GM21381 (cell line): ENCODE data around the gene PEX10.
A peak's percentile ranks its signal among the peaks of the same experiment; 100 is the strongest.

Experiments
- ATAC-seq: cut with Tn5 transposase; IDR thresholded peaks from one replicate; pipeline ENCODE4 v1.9.1; 2021; ENCODE audit warnings: mild to moderate bottlenecking, moderate library complexity; ENCODE audit not compliant: unreplicated experiment

PEX10 gene

DNA sequence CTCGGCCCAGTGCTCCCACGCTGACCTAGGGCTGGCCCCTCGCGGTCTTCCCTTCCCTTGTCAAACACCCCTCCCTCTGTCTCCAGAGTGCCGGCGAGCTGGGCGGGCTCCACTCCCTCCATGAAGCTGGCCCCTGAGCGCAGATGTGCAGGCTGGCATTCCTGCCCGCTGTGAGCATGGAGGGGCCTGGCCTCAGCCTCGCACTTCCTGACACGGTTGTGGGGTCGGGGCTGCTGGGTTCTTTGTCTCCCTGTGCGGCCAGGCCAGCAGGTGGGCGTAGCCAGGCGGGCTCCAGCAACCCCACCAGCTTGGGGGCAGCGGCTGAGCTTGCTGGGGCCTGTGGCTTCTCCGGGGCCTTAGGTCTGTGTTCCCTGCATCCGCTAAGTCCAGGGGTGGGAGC is 14.2 kb upstream of the PEX10 start:
- ATAC-seq, result no peak

DNA sequence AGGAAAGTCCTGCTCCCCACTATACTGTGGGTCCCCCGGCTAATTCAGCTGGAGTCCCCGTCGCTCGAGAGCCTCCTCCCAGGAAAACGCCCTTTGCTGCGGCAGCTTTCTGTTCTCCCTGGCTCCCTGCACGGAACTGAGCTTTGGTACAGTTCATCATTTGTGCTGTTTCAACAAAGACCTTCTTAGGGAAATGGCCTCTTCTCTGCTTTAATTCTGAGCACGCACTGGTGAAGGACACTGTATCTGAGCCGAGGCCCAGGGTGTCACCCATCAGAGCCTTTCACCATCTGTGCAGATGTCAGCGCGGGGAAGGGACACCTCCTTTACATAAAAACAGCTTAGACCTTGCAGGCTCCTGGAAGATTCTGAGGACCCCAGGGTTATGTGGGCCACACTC is 13.5 kb upstream of the PEX10 start:
- no peak for ATAC-seq

- no peak for ATAC-seq
These were observed 10.2 kb upstream of the PEX10 start for GRCh38 chr1:2422523-2422922.

DNA sequence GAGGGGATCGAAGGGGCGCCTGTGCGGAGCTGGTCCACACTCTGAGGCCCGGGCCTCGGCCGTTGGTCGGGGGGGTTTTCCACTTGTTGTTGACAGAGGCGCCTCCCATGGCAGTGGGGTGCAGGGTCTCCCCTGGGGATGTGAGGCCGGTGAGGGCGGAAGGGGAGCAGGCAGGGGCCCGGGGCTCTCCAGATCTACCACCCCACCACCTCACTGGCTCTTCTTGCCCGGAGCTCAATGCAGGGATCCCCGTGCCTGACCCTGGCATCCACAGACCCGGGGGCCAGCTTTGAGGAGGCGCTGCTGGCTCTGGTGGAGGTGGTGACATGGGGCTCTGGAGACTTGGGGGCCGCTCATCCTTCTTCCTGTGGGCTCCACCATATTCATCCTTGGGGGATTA is 7.1 kb upstream of the PEX10 start:
- ATAC-seq, result no peak

GRCh38 chr1:2418791-2419320 is 6.5 kb upstream of the PEX10 start:
- ATAC-seq, result no peak

DNA sequence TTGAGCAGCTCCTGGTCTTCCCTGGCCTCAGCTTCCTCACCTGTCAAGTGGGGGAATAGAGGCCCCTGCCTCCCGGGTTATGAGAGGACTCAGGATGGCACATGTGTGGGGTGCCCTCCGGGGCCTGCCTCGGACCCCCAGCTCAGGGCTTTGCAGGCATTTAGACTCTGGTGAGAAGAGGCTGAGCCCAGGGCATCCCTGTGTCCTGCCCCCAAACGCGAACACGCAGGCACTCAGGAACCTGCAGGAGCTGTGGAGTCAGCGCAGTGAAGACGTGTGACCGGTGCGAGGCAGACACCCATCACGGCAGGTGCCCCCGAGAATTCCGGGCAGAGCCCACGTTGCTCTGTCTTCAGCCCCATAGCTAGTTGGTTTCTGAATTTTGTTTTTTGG is 5.5 kb upstream of the PEX10 start:
- no peak for ATAC-seq

DNA sequence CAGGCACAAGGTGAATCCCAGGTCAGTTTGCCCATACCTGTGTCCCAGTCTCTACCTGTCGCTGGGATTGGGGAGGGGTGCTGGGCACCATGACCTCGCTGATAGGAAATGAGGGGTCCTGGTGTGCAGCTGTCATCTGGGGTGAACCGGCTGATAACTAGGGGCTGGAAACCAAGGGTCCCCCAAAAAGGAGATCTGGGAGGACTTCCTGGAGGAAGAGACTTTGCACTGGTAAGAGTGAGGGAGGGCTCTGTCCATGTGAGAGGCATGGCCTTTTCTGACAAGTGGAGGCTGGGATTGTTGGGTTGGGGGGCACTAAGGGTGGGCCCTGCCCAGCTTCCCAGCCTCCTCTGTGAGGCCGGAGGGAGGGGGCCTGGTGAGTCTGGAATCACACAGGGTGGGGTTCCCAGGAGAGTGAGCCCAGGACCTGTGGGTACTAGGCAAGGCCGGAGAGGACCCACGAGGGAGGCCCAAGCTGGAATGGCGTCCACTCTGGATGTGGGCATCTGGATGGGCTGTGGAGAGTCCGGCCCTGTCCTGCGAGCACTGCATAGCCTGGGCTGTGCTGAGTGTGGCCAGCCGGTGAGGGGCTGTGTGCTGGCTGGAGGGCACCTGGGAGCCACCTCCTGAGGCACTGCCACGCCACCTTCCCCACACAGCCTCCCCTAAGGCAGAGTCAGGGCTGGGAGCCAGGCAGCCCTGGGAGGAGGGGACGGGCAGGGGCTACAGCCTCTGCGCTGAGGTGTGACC is 4.9 kb upstream of the PEX10 start:
- no peak for ATAC-seq

- no peak for ATAC-seq
These were observed 4.0 kb upstream of the PEX10 start for GRCh38 chr1:2416403-2416802.

GRCh38 chr1:2415801-2416208 is 3.4 kb upstream of the PEX10 start:
- no peak for ATAC-seq

DNA sequence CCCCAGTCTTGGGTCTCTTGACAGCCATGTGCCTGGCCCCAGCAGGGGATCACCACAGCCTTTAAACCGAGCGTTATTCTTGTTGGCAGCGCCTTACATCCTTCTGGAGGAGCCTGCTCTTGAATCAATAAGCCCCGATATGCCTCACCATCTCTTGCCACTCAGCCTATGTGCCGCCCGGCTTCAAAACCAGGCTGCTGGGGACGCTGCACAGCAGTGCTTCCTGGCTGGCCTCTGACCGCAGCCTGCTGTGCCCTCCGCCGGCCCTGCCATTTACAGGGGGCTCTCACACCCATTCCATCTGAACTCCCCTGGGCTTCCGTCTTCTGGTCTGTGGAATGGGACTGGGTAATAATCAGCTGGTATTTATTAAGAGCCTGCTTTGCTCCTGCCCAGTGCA is 3.0 kb upstream of the PEX10 start:
- ATAC-seq, result no peak

GRCh38 chr1:2414297-2414958 is 2.1 kb upstream of the PEX10 start:
- ATAC-seq, result no peak

DNA sequence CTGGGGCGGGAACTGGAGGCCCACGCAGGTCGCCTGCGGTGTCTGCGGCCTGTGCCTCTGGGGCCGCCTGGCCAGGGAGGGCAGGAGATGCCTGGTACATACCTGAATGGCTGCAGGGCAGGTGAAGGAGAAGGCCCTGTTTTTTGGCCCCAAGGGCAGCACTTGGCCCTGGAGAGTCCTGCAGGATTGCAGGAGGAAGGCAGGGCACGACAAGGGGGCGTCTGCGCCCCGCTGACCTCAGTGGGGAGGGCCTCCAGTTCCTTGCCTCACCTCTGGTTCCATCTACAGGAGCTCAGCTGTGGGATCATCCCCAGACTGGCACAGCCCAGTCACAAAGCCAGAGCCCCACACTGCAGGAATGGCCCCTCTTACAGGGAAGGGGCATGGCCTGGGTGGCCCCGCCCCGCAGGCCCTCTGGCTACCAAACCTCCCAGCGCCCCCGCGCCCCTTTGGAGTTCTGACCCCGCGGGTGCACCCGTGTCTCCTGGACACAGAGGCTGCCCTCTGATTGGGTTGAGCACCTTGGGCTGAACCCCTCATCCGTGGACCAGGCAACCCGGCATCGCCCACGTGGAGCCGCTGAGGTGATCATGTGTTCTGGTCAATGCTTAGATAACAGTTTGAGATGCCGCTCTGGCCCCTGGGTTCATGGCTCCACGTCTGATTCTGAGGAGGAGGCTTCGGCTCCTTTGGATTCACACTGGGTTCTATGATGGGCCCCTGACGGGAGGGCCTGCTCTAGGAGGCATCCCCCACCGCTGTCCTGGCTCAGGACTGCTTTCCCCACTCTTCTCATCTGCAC is 1.3 kb upstream of the PEX10 start:
- ATAC-seq, result no peak

DNA sequence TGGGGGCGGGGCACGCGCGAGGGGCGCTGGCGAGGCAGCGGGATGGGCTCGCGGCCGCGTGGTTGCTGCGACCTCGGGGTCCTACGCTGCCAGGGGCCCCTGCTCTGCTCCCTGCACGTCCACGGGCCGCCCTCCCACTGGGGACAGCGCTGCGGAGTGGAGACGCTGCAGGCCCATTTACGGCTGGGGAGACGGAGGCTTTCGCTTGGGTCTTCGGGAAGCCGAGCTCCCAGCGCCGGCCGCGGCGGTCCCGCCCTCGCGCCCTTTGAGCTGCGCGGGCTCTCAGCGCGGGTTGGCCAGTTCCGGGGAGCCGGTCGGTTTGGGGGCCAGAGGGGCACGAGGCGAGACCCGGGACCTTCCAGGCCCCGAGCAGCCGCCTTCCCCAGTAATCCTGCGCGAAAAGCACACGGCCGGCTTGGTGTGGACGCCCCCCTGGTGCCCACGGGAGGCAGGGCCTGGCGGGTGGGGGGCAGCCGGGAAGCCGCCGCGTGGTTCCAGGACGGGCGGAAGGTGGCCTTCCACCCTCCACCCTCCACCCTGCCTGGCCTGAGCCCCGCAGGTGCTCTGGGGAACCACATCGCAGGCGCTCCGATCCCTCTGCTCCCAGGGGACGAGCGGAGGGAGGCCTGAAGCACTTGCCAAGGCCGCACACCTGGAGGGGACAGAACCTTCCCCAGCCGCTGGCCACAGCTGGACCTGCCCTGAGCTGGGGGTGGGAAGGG is 570 bp upstream of the PEX10 start:
- ATAC-seq, result peak; percentile 2

DNA sequence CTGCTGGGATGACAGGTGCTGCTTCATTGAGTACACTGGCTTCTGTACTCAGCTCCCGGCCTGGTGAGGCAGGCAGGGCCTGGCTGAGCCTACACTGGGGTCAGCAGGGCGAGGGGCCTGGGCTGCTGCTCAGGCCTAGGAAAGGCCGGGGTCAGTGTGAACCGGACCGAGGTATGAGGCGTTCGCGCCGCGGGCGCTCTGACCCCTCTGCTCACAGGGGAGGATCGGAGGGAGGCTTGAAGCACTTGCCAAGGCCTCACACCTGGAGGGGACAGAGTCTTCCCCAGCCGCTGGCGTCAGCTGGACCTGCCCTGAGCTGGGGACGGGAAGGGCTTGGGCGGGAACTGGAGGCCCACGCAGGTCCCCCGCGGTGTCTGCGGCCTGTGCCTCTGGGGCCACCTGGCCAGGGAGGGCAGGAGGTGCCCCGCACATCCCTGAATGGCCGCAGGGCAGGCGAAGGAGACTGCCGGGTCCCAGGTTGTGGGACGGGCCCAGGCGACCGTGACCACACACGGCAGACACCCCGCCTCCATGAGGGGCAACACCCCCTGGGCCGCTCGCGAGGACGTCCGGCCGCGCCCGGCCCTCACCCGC is 466 bp downstream of the PEX10 start:
- ATAC-seq, result peak; percentile 24

DNA sequence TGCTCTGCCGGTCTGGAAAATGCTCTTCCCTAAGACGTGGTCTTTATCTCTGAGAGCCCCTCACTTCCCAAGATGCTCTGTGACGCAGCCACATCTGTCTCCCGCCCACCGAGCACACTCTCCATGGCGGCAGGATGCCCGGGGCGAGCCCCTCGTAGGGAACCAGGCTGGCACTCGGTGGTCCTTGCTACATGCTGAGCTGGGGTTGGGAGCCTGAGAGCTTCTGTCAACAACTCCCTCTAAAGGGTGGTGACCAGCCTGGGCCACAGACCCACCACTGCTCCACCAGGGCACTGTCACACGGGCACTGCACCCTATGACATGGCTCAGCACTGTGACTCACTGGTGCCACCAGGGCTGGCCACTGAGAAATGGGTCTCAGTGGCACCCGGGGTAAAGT is 2.6 kb downstream of the PEX10 start:
- ATAC-seq, result no peak

DNA sequence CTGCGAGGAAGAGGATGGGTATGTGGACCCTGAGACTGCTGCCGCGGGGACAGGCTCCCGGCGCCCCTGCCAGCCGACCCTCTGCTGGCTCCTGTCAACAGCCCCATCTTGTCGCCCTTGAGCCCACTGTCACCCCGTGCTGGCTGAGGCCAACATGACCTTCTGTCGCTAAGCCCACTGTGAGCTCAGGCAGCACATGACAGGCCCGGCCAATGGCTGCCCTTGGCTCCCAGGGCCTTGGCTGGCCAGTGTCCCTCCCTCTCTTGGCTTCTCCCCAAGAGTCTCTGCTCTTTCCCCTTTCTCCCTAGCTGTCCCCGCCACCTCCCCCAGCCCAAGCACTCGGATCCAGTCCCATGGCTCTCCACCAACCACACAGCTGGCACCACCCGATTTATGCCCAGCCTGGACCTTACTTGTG is 3.5 kb downstream of the PEX10 start:
- no peak for ATAC-seq

DNA sequence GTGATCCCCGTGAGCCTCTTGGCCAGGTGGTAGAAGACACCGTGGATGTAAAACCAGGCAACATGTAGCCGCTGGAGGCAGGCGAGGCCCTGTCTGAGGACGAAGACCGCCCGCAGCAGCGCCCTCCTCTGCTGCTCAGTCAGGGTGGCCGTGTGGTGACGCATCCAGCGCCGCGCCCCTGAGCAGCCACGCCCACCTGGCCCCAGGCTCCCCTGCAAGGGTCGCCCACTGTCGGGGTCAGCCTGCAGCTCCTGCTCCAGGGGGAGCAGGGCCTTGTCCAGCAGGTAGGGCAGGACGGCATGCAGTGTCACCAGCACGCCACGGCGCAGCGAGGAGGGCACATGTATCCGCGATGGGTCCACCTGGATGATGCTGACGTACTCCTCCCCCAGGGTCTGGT is 3.9 kb downstream of the PEX10 start:
- ATAC-seq, result no peak

DNA sequence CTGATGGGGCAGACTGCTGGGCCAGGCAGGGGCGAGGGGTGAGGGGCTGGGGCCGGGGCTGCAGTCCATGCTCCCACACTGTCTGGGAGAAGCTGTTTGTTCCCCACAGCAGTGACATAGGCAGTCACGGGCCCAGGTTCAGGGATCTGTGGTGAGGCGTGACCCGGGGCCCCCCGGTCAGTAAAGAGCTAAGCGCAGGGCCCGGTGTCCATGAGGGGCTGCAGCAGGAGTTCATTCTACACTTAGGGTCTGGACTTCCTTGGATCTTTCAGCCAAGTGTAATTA is 4.4 kb downstream of the PEX10 start:
- no peak for ATAC-seq

- ATAC-seq, result no peak
These were observed 5.0 kb downstream of the PEX10 start for GRCh38 chr1:2407166-2407990.

- ATAC-seq, result no peak
These were observed 5.8 kb downstream of the PEX10 start for GRCh38 chr1:2406451-2407041.
